HG03045 (cell line): ENCODE measurements around the gene CEP57.

ENCODE experiments used
- ATAC-seq: cut with Tn5 transposase; IDR thresholded peaks from one replicate; pipeline ENCODE4 v1.9.1; 2021; ENCODE audit warnings: mild to moderate bottlenecking, moderate library complexity; ENCODE audit not compliant: unreplicated experiment

The CEP57 gene

GRCh38 chr11:95790123-95790932, at the start of gene CEP57:
Gene CEP57, plus strand, starts transcription at chr11:95790498. Its CDS starts 201 bp downstream, at chr11:95790699.
- peak; percentile 72 for ATAC-seq

DNA sequence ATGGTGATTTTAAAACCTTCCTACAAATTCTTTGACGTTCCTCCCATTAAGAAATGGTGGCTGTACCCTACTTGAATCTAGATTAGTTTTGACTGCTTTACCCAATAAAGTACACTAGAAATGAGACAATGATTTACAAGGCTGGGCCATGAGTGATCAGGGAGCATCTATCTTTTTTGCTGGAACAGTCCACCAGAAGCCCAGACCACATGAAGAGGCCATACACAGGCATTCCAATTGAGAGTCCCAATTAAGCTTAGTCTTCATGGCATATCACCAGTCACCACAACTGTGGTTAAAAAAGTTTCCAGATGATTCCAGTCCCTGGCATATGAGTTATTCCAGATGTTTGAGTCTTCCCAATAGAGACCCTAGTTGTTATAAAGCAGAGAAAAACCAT, 40.2 kb upstream of the CEP57 start:
- no peak for ATAC-seq

GRCh38 chr11:95751515-95751914, 38.8 kb upstream of the CEP57 start:
- no peak for ATAC-seq

GRCh38 chr11:95760941-95761340, 29.4 kb upstream of the CEP57 start:
- ATAC-seq: no peak

- ATAC-seq: no peak
These were observed 27.8 kb upstream of the CEP57 start for GRCh38 chr11:95762534-95762933.

- ATAC-seq: no peak
These were observed 25.9 kb upstream of the CEP57 start for GRCh38 chr11:95764267-95764898.

DNA sequence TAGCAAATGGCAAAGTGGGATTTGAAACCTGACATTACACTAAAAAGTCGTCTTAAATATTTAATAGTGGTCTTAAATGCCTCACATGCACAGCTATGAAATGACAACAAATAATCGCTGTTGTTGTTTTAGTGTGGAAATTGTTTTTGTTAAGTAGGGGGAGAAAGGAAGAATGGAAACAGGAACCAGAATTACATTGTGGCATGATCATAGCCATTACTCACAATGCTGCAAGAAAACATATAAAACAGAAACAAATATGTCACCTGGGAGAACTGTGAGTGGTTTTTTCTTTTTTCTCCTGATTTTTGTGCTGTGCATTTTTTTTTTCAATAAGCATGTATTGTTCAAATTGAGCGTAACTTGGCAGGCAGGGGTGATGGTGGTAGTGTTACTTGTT, 23.6 kb upstream of the CEP57 start:
- no peak for ATAC-seq

- no peak for ATAC-seq
These were observed 22.8 kb upstream of the CEP57 start for GRCh38 chr11:95767498-95767897.

GRCh38 chr11:95768521-95768920, 21.8 kb upstream of the CEP57 start:
- ATAC-seq: no peak

DNA sequence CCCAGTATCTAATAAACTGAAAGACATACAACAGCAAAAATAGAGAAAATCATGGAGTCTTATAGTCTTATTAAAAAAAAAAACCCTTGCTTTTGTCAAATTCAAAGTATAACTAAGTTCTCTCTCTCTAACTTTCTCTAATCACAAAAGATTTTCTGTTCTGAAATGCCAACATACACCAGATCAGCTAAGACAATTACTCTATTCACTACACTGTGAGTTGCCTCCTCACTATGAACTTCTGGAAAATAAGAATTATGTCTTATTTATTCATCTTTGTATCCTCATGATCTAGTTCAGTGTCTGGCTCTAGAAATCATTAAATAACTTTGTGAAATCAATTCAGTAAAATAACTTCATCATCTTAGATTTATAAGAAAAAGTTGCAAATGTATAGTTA, 13.4 kb upstream of the CEP57 start:
- ATAC-seq: no peak

DNA sequence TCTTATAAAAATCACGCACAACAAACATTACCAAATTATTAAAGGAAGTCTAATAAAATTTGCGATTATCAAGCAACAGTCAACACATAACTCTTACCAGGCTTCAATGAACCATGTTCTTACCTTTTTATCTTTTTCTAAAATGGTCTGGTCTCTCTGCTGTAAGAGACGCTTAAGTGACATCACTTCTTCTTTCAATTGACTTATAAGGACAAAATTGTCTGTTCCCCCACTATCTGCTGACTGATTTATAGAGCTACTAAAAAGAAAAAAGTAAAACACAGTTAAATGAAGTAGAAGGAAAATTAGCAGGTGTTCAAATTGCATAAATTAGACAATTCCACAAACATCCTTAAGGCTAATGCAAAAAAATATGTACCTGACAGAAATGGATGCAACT, 11.6 kb upstream of the CEP57 start:
- ATAC-seq: no peak

GRCh38 chr11:95780544-95780943, 9.8 kb upstream of the CEP57 start:
- no peak for ATAC-seq

DNA sequence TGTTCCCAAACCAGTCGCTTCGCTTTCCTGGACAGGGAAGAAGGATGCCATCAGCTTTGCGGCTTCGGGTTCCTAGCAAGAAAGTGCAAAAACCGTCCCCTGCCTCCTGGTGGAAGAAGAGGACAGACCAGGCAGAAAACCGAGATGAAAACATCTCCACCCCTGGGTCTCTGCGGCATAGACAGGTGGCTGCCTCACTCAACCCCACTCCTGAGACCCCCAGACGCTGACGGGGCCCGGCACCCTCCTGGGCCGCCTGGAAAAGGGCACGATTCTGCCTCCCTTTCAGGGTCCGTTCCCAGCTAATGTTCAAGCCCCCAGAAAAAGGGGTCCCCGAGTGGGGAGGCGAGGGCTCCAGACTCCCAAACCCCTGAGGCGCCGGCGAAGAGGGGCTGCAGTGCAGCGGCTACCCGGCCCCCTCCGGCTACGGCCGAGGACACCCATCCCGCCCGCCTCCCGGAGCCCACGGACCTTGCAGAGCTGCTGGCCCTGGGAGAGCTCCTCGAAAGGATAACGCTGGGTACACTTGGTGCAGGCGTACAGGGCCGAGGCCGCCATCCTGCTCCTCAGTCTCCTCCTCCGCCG, 1.3 kb upstream of the CEP57 start:
- ATAC-seq: no peak

- peak; percentile 76 for ATAC-seq
These were observed 684 bp upstream of the CEP57 start, which contains the start of gene FAM76B for GRCh38 chr11:95789506-95790122. Gene FAM76B, minus strand, starts transcription at chr11:95789782. Its CDS starts 304 bp downstream, at chr11:95789478.

DNA sequence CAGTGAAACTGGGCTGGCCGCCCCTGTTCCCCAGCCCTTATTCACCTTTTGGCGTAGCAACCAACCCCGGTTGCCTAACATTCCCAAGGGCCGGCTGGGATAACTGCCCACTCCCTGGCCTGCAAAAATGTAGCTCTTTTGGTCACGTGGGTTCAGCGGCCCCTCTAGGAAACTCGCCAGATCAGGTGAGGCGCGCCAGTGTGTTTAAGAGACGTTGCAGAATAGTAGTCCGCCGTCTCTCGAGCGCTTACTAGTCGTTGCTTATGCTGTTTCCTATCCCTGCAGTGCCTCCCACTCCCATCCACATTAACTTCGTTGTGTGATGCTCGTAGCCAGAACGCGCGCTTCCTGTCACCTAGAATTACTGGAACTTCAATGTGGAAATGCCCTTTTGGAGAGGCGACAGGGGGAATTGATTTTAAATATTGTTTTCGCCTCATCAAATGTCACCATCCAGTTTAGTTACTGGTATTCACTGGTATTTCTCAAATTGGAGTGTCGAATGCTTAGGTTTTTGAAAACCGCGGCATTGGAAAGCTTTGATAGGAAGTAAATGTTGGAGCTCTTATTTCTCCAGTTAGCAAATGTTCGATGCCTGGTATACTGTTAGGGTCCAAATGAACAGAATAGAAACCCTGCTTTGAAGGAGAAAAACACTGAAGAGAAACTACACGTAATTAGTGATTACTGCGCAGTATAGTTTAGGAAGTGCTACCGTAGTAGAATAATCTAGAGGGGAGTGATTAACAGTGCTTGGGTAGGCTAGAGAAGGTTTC, 823 bp downstream of the CEP57 start:
- ATAC-seq: no peak

- ATAC-seq: no peak
These were observed 1.4 kb downstream of the CEP57 start for GRCh38 chr11:95791709-95792033.

- ATAC-seq: no peak
These were observed 1.9 kb downstream of the CEP57 start for GRCh38 chr11:95792200-95792599.

DNA sequence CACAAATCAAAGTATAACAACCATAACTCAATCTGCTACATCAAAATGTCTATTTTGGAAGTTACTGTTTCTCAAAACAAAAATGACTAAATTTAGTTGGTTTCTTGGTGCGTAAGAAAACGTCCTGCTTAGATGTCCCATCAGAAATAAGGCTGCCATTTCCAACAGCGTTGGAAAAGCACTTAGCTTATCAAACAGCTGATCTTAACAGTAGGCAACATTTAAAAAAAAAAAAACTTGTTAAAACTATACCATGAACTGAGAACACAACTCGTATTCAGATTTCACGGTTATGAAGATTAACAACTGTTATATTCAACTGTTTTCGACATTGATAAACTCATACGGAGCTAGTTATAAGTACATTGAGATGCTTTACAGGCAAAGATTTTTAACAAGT, 2.4 kb downstream of the CEP57 start:
- ATAC-seq: no peak

DNA sequence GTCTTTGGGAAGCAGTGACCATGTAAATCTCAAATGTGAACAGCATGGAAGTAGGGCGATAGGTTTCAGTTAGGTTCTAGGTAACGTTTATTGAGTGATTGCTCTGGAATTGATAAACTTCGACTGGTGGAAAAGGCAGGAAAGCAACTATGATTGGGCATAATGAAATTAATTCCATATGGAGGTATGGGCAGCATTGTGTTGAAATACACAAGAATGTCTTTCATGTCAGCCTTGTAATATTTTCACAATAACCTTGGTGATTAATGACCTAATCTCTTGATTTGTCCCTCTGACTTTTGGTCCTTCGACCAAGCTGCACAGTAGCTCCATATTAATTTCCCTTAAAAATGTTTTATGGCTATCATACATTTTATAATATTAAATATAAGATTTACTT, 2.8 kb downstream of the CEP57 start:
- ATAC-seq: no peak

DNA sequence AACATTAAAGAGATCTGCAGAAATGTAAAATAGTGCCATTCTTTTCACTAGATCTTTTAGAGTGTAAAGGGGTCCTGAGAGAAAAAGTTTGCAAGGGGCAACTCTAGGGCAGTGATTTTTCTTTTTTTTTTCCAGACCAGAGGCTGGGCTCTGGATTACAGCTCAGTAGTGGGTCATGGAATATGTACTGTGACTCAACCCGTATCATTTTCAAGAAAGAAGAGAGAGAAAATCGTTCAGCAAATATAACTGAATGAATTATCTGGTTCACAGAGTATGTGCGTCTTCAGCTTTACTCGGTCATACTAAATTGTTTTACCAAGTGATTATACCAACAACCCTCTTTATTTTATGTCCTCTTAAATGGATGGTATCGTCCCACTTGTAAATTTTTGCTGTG, 3.8 kb downstream of the CEP57 start:
- ATAC-seq: no peak
